ENCODE data around the gene ARHGAP28.

Gene ARHGAP28

GRCh38 chr18:6750411-6750810 lies 20.9 kb downstream of the ARHGAP28 start:
- Histone ChIP-seq H3K4me3 (ENCODE audit: low read length) (no peak overlapping the region), H3K9ac (ENCODE audit: low read length) (no peak overlapping the region), H3K27me3 (replicated peaks; ENCODE audit: control insufficient read depth, insufficient read depth, low read length) (no peaks in the 10 kb centered on the region), H3K36me3 (ENCODE audit: control insufficient read depth, insufficient read depth, low read length, severe bottlenecking) (no peaks in the 10 kb centered on the region), H3K4me1 (ENCODE audit: control insufficient read depth, insufficient read depth, low read length) (peaks cover 43% of the 10 kb centered on the region), H3K9me3 (ENCODE audit: control insufficient read depth, low read length) (peaks cover 9% of the 10 kb centered on the region)
- no peak for DNase-seq (ENCODE audit: low read depth)

- DNase-seq (ENCODE audit: low read depth), result no peak
- no peaks in the 10 kb centered on the region for H3K27me3 ChIP-seq (replicated peaks; ENCODE audit: control insufficient read depth, insufficient read depth, low read length)
- peaks cover 42% of the 10 kb centered on the region for H3K4me1 ChIP-seq (ENCODE audit: control insufficient read depth, insufficient read depth, low read length)
- peaks cover 9% of the 10 kb centered on the region for H3K9me3 ChIP-seq (ENCODE audit: control insufficient read depth, low read length)
- no peak overlapping the region for H3K4me3 ChIP-seq (ENCODE audit: low read length)
- H3K36me3 ChIP-seq (ENCODE audit: control insufficient read depth, insufficient read depth, low read length, severe bottlenecking), result no peaks in the 10 kb centered on the region
- peak overlapping the region; percentile 33 for H3K9ac ChIP-seq (ENCODE audit: low read length)
Measured at GRCh38 chr18:6751222-6751621, 21.7 kb downstream of the ARHGAP28 start.

DNA sequence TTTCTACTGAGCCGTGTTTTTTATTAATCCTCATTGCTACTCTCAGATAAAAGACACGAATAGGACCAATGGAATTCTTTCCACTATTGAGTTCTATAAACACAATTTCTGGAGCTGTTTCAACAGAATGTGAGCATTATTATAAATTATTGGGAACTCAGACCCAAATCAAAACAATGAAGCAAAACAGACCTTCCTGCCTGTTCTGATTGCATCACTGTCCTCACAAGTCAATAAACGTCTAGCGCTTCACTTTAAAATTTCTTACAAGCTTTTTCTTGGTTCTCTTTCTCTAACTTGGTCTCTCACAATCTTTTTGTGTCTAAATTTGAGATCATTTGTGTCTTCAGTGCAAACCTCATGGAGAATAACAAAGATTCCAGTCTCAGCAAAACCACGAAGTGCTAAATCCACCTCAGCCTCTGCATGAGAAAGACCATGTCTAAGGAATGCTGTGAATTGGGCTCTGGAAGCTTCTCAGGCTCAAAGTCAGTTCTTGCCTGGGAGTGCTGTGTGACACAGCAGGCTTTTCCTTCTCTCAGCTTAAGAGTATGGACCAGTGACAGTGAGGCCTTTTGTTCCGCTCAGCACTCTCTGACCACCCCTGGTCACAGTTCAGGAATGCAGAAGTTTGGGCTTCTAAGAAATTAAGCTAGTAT lies 22.8 kb downstream of the ARHGAP28 start:
- H3K4me1 ChIP-seq (ENCODE audit: control insufficient read depth, insufficient read depth, low read length), result peaks cover 32% of the 10 kb centered on the region
- H3K27me3 ChIP-seq (replicated peaks; ENCODE audit: control insufficient read depth, insufficient read depth, low read length), result no peaks in the 10 kb centered on the region
- H3K36me3 ChIP-seq (ENCODE audit: control insufficient read depth, insufficient read depth, low read length, severe bottlenecking), result no peaks in the 10 kb centered on the region
- peak; percentile 29 for DNase-seq (ENCODE audit: low read depth)
- H3K9ac ChIP-seq (ENCODE audit: low read length), result peak overlapping the region; percentile 78
- peak overlapping the region; percentile 73 for H3K4me3 ChIP-seq (ENCODE audit: low read length)
- H3K9me3 ChIP-seq (ENCODE audit: control insufficient read depth, low read length), result peaks cover 9% of the 10 kb centered on the region

- DNase-seq (ENCODE audit: low read depth), result no peak
- Histone ChIP-seq H3K4me3 (ENCODE audit: low read length) (no peak overlapping the region), H3K9me3 (ENCODE audit: control insufficient read depth, low read length) (peaks cover 5% of the 10 kb centered on the region), H3K36me3 (ENCODE audit: control insufficient read depth, insufficient read depth, low read length, severe bottlenecking) (no peaks in the 10 kb centered on the region), H3K9ac (ENCODE audit: low read length) (no peak overlapping the region), H3K27me3 (replicated peaks; ENCODE audit: control insufficient read depth, insufficient read depth, low read length) (no peaks in the 10 kb centered on the region), H3K4me1 (ENCODE audit: control insufficient read depth, insufficient read depth, low read length) (peaks cover 36% of the 10 kb centered on the region)
Measured at GRCh38 chr18:6755107-6755506, 25.6 kb downstream of the ARHGAP28 start.

DNA sequence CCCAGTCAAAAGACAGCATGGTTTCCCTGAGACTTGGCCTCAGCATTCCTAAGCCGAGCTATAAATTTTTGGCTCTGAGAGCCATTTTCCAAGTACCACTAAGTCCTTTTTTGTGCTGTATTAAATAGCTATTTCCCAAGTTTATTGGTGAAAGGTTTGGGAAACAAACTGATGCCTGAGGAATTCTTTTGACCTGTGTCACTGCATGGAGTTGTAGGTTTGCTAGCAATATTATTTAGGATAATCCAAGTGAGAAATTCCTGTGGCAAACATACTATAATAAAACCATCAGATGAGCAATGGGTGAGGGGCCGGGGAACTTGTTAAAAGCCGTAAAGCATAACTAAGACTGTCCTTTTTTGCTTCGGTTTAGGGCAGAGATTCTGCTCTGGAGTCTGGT lies 28.4 kb downstream of the ARHGAP28 start:
- H3K36me3 ChIP-seq (ENCODE audit: control insufficient read depth, insufficient read depth, low read length, severe bottlenecking), result no peaks in the 10 kb centered on the region
- H3K27me3 ChIP-seq (replicated peaks; ENCODE audit: control insufficient read depth, insufficient read depth, low read length), result no peaks in the 10 kb centered on the region
- no peak for DNase-seq (ENCODE audit: low read depth)
- H3K4me1 ChIP-seq (ENCODE audit: control insufficient read depth, insufficient read depth, low read length), result peaks cover 17% of the 10 kb centered on the region
- no peaks in the 10 kb centered on the region for H3K9me3 ChIP-seq (ENCODE audit: control insufficient read depth, low read length)
- no peak overlapping the region for H3K4me3 ChIP-seq (ENCODE audit: low read length)
- H3K9ac ChIP-seq (ENCODE audit: low read length), result no peak overlapping the region

DNA sequence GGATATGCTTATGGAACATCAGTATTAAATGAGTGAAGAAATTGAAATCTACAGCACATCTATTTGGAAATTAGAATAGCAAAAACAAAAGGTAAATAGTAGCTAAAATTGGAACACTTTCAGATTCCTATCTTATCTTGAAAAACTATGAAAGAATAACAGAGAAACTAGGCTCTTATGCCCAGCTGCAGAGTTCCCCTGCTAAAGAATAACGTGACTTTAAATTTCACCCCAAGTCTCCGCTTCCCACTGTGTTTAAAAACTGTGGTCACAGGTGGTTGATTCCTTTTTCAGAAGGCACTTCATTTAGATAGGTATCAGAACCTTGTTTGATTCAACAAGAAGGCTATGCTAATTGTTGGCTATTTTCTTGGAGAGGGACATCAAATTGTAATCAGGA lies 30.1 kb downstream of the ARHGAP28 start:
- DNase-seq (ENCODE audit: low read depth), result no peak
- H3K9me3 ChIP-seq (ENCODE audit: control insufficient read depth, low read length), result no peaks in the 10 kb centered on the region
- H3K4me1 ChIP-seq (ENCODE audit: control insufficient read depth, insufficient read depth, low read length), result peaks cover 13% of the 10 kb centered on the region
- H3K36me3 ChIP-seq (ENCODE audit: control insufficient read depth, insufficient read depth, low read length, severe bottlenecking), result no peaks in the 10 kb centered on the region
- H3K9ac ChIP-seq (ENCODE audit: low read length), result no peak overlapping the region
- H3K4me3 ChIP-seq (ENCODE audit: low read length), result no peak overlapping the region
- no peaks in the 10 kb centered on the region for H3K27me3 ChIP-seq (replicated peaks; ENCODE audit: control insufficient read depth, insufficient read depth, low read length)

- Histone ChIP-seq H3K9me3 (ENCODE audit: control insufficient read depth, low read length) (peaks cover 3% of the 10 kb centered on the region), H3K27me3 (replicated peaks; ENCODE audit: control insufficient read depth, insufficient read depth, low read length) (no peaks in the 10 kb centered on the region), H3K36me3 (ENCODE audit: control insufficient read depth, insufficient read depth, low read length, severe bottlenecking) (no peaks in the 10 kb centered on the region), H3K9ac (ENCODE audit: low read length) (no peak overlapping the region), H3K4me1 (ENCODE audit: control insufficient read depth, insufficient read depth, low read length) (peaks cover 2% of the 10 kb centered on the region), H3K4me3 (ENCODE audit: low read length) (no peak overlapping the region)
- DNase-seq (ENCODE audit: low read depth), result no peak
Measured at GRCh38 chr18:6763524-6763923, 34.0 kb downstream of the ARHGAP28 start.

- H3K4me3 ChIP-seq (ENCODE audit: low read length), result no peak overlapping the region
- peaks cover 3% of the 10 kb centered on the region for H3K9me3 ChIP-seq (ENCODE audit: control insufficient read depth, low read length)
- no peaks in the 10 kb centered on the region for H3K36me3 ChIP-seq (ENCODE audit: control insufficient read depth, insufficient read depth, low read length, severe bottlenecking)
- H3K9ac ChIP-seq (ENCODE audit: low read length), result no peak overlapping the region
- no peak for DNase-seq (ENCODE audit: low read depth)
- H3K27me3 ChIP-seq (replicated peaks; ENCODE audit: control insufficient read depth, insufficient read depth, low read length), result no peaks in the 10 kb centered on the region
- no peaks in the 10 kb centered on the region for H3K4me1 ChIP-seq (ENCODE audit: control insufficient read depth, insufficient read depth, low read length)
Measured at GRCh38 chr18:6764382-6764781, 34.9 kb downstream of the ARHGAP28 start.

- H3K9ac ChIP-seq (ENCODE audit: low read length), result no peak overlapping the region
- peaks cover 13% of the 10 kb centered on the region for H3K4me1 ChIP-seq (ENCODE audit: control insufficient read depth, insufficient read depth, low read length)
- H3K4me3 ChIP-seq (ENCODE audit: low read length), result no peak overlapping the region
- DNase-seq (ENCODE audit: low read depth), result no peak
- no peaks in the 10 kb centered on the region for H3K36me3 ChIP-seq (ENCODE audit: control insufficient read depth, insufficient read depth, low read length, severe bottlenecking)
- H3K27me3 ChIP-seq (replicated peaks; ENCODE audit: control insufficient read depth, insufficient read depth, low read length), result no peaks in the 10 kb centered on the region
- H3K9me3 ChIP-seq (ENCODE audit: control insufficient read depth, low read length), result no peaks in the 10 kb centered on the region
Measured at GRCh38 chr18:6773777-6774176, 44.3 kb downstream of the ARHGAP28 start.

GRCh38 chr18:6775237-6775636 lies 45.7 kb downstream of the ARHGAP28 start:
- Histone ChIP-seq H3K4me3 (ENCODE audit: low read length) (no peak overlapping the region), H3K36me3 (ENCODE audit: control insufficient read depth, insufficient read depth, low read length, severe bottlenecking) (no peaks in the 10 kb centered on the region), H3K4me1 (ENCODE audit: control insufficient read depth, insufficient read depth, low read length) (peaks cover 13% of the 10 kb centered on the region), H3K27me3 (replicated peaks; ENCODE audit: control insufficient read depth, insufficient read depth, low read length) (no peaks in the 10 kb centered on the region), H3K9ac (ENCODE audit: low read length) (no peak overlapping the region), H3K9me3 (ENCODE audit: control insufficient read depth, low read length) (no peaks in the 10 kb centered on the region)
- no peak for DNase-seq (ENCODE audit: low read depth)

- Histone ChIP-seq H3K36me3 (ENCODE audit: control insufficient read depth, insufficient read depth, low read length, severe bottlenecking) (no peaks in the 10 kb centered on the region), H3K4me1 (ENCODE audit: control insufficient read depth, insufficient read depth, low read length) (peaks cover 13% of the 10 kb centered on the region), H3K4me3 (ENCODE audit: low read length) (peak overlapping the region; percentile 30), H3K9ac (ENCODE audit: low read length) (peak overlapping the region; percentile 39), H3K9me3 (ENCODE audit: control insufficient read depth, low read length) (no peaks in the 10 kb centered on the region), H3K27me3 (replicated peaks; ENCODE audit: control insufficient read depth, insufficient read depth, low read length) (no peaks in the 10 kb centered on the region)
- no peak for DNase-seq (ENCODE audit: low read depth)
Measured at GRCh38 chr18:6775702-6776101, 46.2 kb downstream of the ARHGAP28 start.

GRCh38 chr18:6776188-6776587 lies 46.7 kb downstream of the ARHGAP28 start:
- H3K4me3 ChIP-seq (ENCODE audit: low read length), result peak overlapping the region; percentile 30
- peak overlapping the region; percentile 39 for H3K9ac ChIP-seq (ENCODE audit: low read length)
- H3K9me3 ChIP-seq (ENCODE audit: control insufficient read depth, low read length), result no peaks in the 10 kb centered on the region
- no peaks in the 10 kb centered on the region for H3K27me3 ChIP-seq (replicated peaks; ENCODE audit: control insufficient read depth, insufficient read depth, low read length)
- peak; percentile 57 for DNase-seq (ENCODE audit: low read depth)
- H3K4me1 ChIP-seq (ENCODE audit: control insufficient read depth, insufficient read depth, low read length), result peaks cover 17% of the 10 kb centered on the region
- no peaks in the 10 kb centered on the region for H3K36me3 ChIP-seq (ENCODE audit: control insufficient read depth, insufficient read depth, low read length, severe bottlenecking)

Data from adipocyte (in vitro differentiated cells).